Chondrocyte (in vitro differentiated cells): ENCODE measurements around the gene RNF144A. TPM values are rescaled to one million over a fixed set of nuclear protein-coding genes. Genes with fewer than 3 reads are reported as not detected.

Experiments
- DNase-seq: peaks from one replicate; pipeline ENCODE4 v3.0.0; 2021; ENCODE audit warnings: mixed read lengths, low spot score
- H3K27ac Mint-ChIP-seq: one replicate; pipeline ENCODE4 v1.8.0; 2021; ENCODE audit warnings: mild to moderate bottlenecking, moderate library complexity, mixed read lengths; ENCODE audit not compliant: unreplicated experiment
- H3K27me3 Mint-ChIP-seq: 2 replicates; pipeline ENCODE4 v1.8.0; 2021; ENCODE audit warnings: low read depth, mixed read lengths
- H3K36me3 Mint-ChIP-seq: 2 replicates; pipeline ENCODE4 v1.8.0; 2021; ENCODE audit warnings: low read depth, mixed read lengths
- H3K4me1 Mint-ChIP-seq: 2 replicates; pipeline ENCODE4 v1.8.0; 2021; ENCODE audit warnings: low read depth, mild to moderate bottlenecking, mixed read lengths
- H3K4me3 Mint-ChIP-seq: one replicate; pipeline ENCODE4 v1.8.0; 2021; ENCODE audit warnings: mild to moderate bottlenecking, moderate library complexity, mixed read lengths; ENCODE audit not compliant: unreplicated experiment
- H3K9me3 Mint-ChIP-seq: 2 replicates; pipeline ENCODE4 v1.8.0; 2021; ENCODE audit warnings: low read depth, mixed read lengths
- total RNA-seq: library from RNA; stranded (reverse); gene quantifications from 3 replicates; pipeline ENCODE4 v1.2.1, GENCODE V29; 2021
- TF ChIP-seq, protein P1 (sequence below): fragments of 200-600 bp; sonication (generic); IDR thresholded peaks from 2 replicates; pipeline ENCODE4 v1.5.0; 2021; ENCODE audit warnings: antibody characterized with exemption, mild to moderate bottlenecking, moderate library complexity

RNF144A gene
- total RNA-seq, 1 donor from 2014 or later: 10.9 TPM

DNA sequence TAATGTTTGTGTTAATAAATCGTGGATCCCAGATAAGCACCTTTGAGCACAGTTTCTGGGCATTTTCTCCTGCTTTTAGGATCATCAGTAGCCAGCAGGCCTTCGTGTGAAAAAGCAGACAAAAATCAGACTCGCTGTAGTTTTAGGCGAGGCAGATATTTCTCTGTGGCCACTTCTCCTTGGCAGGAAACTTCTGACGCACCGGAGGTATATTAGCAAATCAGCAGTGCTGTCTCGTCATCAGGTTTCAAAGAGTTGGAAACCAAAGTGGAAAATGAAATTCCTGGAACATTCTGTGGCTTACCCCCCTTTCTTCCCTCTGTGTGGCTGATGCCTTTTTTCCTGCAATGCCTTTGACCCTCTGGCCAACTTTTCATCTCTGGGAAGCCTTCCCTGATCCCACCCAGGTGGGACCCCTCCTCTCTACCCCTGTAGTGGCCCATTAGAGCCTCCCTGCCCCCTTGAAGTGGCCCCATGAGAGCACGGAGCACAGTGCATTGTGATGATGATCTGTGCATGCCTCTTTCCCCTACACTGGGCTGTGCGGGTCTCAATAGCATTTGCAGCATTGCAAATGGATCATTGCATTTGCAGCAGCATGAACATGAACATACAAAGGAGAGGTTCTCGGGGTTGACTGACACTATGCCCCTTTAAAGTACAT, 93.3 kb downstream of the RNF144A start:
- no peak overlapping the region for H3K4me3 Mint-ChIP-seq
- TF ChIP-seq, protein P1, sequence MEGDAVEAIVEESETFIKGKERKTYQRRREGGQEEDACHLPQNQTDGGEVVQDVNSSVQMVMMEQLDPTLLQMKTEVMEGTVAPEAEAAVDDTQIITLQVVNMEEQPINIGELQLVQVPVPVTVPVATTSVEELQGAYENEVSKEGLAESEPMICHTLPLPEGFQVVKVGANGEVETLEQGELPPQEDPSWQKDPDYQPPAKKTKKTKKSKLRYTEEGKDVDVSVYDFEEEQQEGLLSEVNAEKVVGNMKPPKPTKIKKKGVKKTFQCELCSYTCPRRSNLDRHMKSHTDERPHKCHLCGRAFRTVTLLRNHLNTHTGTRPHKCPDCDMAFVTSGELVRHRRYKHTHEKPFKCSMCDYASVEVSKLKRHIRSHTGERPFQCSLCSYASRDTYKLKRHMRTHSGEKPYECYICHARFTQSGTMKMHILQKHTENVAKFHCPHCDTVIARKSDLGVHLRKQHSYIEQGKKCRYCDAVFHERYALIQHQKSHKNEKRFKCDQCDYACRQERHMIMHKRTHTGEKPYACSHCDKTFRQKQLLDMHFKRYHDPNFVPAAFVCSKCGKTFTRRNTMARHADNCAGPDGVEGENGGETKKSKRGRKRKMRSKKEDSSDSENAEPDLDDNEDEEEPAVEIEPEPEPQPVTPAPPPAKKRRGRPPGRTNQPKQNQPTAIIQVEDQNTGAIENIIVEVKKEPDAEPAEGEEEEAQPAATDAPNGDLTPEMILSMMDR: no peak
- no peaks in the 10 kb centered on the region for H3K27me3 Mint-ChIP-seq
- peaks cover 58% of the 10 kb centered on the region for H3K4me1 Mint-ChIP-seq
- no peaks in the 10 kb centered on the region for H3K9me3 Mint-ChIP-seq
- H3K27ac Mint-ChIP-seq: peak overlapping the region; percentile 67
- no peak for DNase-seq
- no peaks in the 10 kb centered on the region for H3K36me3 Mint-ChIP-seq

DNA sequence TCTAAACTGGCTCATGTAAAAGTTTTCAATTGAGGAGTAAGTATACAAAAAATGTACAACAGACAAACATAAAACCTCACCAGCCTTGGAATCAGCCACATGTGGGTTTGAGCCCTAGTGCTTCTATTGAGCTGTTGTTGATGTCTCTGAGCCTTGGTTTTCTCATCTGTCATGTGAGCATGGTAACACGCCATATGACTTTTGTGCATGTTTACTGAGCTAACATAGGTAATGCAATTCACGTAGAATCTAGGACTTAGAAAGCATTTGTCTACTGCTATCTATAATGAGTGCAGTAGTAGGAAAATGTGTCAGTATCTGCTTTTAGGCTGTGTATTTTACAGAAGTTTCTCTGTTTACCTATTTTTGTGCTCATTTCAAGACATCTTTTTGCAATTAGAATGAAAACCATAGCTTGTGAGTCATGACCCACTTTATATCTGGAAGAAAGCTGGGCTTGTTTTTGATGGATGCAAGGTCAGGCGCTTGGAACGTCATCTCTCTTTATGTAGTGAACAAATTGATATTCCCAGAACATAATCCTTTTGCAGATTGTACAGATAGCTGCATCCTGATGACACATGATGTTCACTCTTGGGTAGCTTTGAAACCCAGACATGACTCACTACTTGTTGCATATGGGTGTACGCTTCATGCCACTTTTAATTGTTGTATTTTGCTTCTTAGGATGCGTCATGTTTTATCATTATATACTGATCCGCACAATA, 94.3 kb downstream of the RNF144A start:
- no peaks in the 10 kb centered on the region for H3K27me3 Mint-ChIP-seq
- no peak for DNase-seq

DNA sequence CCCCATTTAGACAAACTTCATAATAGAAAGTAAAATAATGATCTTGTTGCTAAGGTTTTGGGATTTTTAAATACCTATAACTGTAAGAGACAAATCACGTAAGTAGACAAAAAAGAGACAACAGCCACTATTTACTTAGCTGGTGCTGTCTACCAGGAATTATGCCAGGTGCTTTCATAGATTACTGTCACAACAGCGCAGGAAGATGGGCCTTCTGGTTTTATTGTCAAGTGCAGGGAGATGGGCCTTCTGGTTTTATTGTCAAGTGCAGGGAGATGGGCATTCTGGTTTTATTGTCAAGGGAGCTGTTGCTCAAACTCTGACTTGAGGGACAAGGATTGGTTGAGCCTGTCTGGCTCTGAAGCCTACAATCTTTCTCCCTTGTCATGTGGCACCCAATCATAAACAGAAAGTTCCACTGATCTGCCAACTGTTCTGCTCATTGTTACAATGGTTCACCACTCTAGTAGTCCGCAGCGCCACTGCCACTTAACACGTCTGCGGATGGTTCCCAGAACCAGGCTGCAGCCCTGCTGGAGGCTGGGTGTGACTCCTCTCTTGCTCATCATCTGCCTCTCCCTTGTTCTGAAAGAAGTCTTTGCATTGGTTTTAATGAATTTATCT, 95.0 kb downstream of the RNF144A start:
- TF ChIP-seq, protein P1: no peak
- peaks cover 58% of the 10 kb centered on the region for H3K4me1 Mint-ChIP-seq
- no peaks in the 10 kb centered on the region for H3K36me3 Mint-ChIP-seq
- no peak overlapping the region for H3K27ac Mint-ChIP-seq
- H3K27me3 Mint-ChIP-seq: no peaks in the 10 kb centered on the region
- no peak for DNase-seq
- no peaks in the 10 kb centered on the region for H3K9me3 Mint-ChIP-seq
- no peak overlapping the region for H3K4me3 Mint-ChIP-seq

More for the DNA sequence above, 94.3 kb downstream of the RNF144A start:
- Mint-ChIP-seq H3K4me3 (no peak overlapping the region), H3K4me1 (peaks cover 58% of the 10 kb centered on the region), H3K27ac (no peak overlapping the region), H3K36me3 (no peaks in the 10 kb centered on the region), H3K9me3 (no peaks in the 10 kb centered on the region)
- TF ChIP-seq, protein P1: no peak

DNA sequence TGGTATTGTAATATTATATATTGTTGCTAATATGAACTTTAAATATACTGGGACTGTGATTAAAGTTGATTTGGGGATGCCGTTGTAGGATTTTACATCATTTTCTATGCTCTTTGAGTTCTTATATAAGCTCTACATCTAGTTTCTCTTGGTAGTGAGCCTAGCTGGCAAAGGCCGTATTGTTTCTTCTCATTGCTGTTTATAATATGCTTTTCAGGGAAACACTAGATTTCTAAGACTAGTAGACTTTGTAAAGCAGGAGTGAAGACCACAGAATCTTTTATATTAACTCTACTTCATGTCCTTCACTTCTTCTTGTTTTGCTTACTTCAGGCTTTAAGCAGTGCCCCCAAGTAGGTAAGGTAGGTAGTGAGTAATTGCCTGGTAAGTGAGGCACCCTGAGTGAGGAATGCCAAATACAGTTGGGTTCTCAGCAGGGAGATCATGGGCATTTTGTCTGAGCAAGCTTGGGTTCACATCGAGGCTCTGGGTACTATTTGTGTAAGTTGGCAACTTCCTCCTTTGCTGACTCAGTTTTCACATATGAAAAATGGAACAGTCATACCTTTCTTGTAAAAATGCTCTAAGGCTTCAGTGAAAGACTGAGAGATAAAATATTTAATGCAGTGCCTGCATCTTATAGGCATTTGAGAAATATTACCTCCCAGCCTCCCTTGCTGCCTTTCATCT, 96.4 kb downstream of the RNF144A start:
- H3K27me3 Mint-ChIP-seq: no peaks in the 10 kb centered on the region
- H3K4me1 Mint-ChIP-seq: peaks cover 52% of the 10 kb centered on the region
- no peak overlapping the region for H3K27ac Mint-ChIP-seq
- H3K9me3 Mint-ChIP-seq: no peaks in the 10 kb centered on the region
- no peak for DNase-seq
- no peak overlapping the region for H3K4me3 Mint-ChIP-seq
- no peaks in the 10 kb centered on the region for H3K36me3 Mint-ChIP-seq
- TF ChIP-seq, protein P1: no peak

DNA sequence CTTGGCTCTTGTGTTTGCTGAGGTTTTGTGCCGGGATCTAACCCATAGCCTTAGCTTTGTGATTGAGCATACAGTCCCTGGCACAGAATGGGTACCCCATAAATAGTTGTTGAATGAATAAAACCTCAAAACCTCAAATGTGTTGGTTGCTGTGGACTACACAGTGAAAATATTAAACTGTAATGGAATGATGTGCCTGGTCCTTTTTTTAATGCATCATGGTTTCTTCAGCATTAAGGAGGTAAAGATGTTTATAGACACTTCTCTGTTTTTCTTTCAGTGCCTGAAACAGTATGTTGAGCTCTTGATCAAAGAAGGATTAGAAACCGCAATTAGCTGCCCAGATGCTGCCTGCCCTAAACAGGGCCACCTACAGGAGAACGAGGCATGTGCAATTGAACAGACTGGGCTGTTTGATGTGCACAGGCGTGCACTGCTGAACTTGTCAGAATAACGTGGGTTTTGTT, 97.0 kb downstream of the RNF144A start:
- Mint-ChIP-seq H3K4me3 (no peak overlapping the region), H3K27ac (no peak overlapping the region), H3K4me1 (peaks cover 47% of the 10 kb centered on the region), H3K27me3 (no peaks in the 10 kb centered on the region), H3K36me3 (no peaks in the 10 kb centered on the region), H3K9me3 (no peaks in the 10 kb centered on the region)
- no peak for DNase-seq
- TF ChIP-seq, protein P1: peak; percentile 69
